Natural killer cell (primary cell): ENCODE results near the gene OPA3. TPM values are rescaled to one million over a fixed set of nuclear protein-coding genes. Genes with fewer than 3 reads are reported as not detected.

Experiments used
- ATAC-seq, 3 donors: fragments of 150-1000 bp in 2 of 3; fragments of 200-7000 bp in 1 of 3; cut with Tn5 transposase; 1 replicate in 1 of 3; 2 replicates in 2 of 3; pipeline ENCODE4 v1.10.0; 2021; ENCODE audit warnings: mild to moderate bottlenecking in 2 of 3, moderate library complexity in 2 of 3
- DNase-seq, 2 donors: peaks; one replicate each; pipeline versions ENCODE4 v3.0.0 to v3.0.0-alpha.2; 2013 to 2021; ENCODE audit warnings: mixed read lengths in 1 of 2
- H3K27ac ChIP-seq: one replicate; pipeline ENCODE4 v1.5.1; 2013; ENCODE audit warnings: mild to moderate bottlenecking, low read length
- H3K27me3 ChIP-seq: one replicate; pipeline ENCODE4 v1.6.1; 2013; ENCODE audit warnings: low read length; ENCODE audit not compliant: control insufficient read depth, insufficient read depth
- H3K36me3 ChIP-seq: one replicate; pipeline ENCODE4 v1.6.1; 2013; ENCODE audit warnings: low read length; ENCODE audit not compliant: control insufficient read depth, insufficient read depth
- H3K4me1 ChIP-seq: one replicate; pipeline ENCODE4 v1.6.1; 2013; ENCODE audit warnings: low read length; ENCODE audit not compliant: control insufficient read depth, insufficient read depth
- H3K4me3 ChIP-seq: one replicate; pipeline ENCODE4 v1.5.1; 2013; ENCODE audit warnings: low read length
- H3K9me3 ChIP-seq: one replicate; pipeline ENCODE4 v1.6.1; 2013; ENCODE audit warnings: low read length; ENCODE audit not compliant: control insufficient read depth, insufficient read depth
- H3K27ac Mint-ChIP-seq, 2 donors: one replicate each; pipeline ENCODE4 v1.8.0; 2022; ENCODE audit warnings: mild to moderate bottlenecking in 2 of 2, mixed read lengths in 2 of 2, moderate library complexity in 1 of 2
- H3K27me3 Mint-ChIP-seq, 2 donors: one replicate each; pipeline ENCODE4 v1.8.0; 2022; ENCODE audit warnings: low read depth in 2 of 2, mixed read lengths in 2 of 2
- H3K36me3 Mint-ChIP-seq: one replicate; pipeline ENCODE4 v1.8.0; 2022; ENCODE audit warnings: mixed read lengths
- H3K4me1 Mint-ChIP-seq, 2 donors: one replicate each; pipeline ENCODE4 v1.8.0; 2022; ENCODE audit warnings: mixed read lengths in 2 of 2
- H3K4me3 Mint-ChIP-seq: one replicate; pipeline ENCODE4 v1.8.0; 2022; ENCODE audit warnings: mild to moderate bottlenecking, moderate library complexity, mixed read lengths
- H3K9me3 Mint-ChIP-seq, 2 donors: one replicate each; pipeline ENCODE4 v1.8.0; 2022; ENCODE audit warnings: mixed read lengths in 2 of 2
- CTCF ChIP-seq: fragments of 200-600 bp; IDR thresholded peaks from one replicate; pipeline ENCODE4 v1.8.0; 2022; ENCODE audit warnings: antibody characterized with exemption
- WGBS: methylation state at CpG from one replicate; pipeline ENCODE4 v1.1.7; 2013; ENCODE audit warnings: missing lambda C conversion rate; ENCODE audit not compliant: insufficient coverage; 5-methylcytosine and 5-hydroxymethylcytosine counted together
- intact Hi-C: fragments of 100-400 bp; cut with micrococcal nuclease; formaldehyde crosslinking; loops from one replicate; pipeline ENCODE4 v1.14.2; 2022
- total RNA-seq, 4 donors: library from RNA; stranded (reverse); fragments of 120-200 nt in 1 of 4; gene quantifications; one replicate each; pipeline versions ENCODE4 v1.2.3 to v1.2.4, GENCODE V29; 2013 to 2022

The OPA3 gene
- total RNA-seq, 3 donors from 2014 or later (not counting 1 experiment from before 2014, with no cell fraction given) = 8.2 to 10.4 (median 9.0) TPM

- peak overlapping the region; percentile 90 for H3K4me3 Mint-ChIP-seq
- WGBS = 33% methylated on average over 16 of the region's 16 CpGs
- DNase-seq (no peak), ATAC-seq (no peak)
- no peaks in the 10 kb centered on the region for H3K36me3 Mint-ChIP-seq
- intact Hi-C loops = loop anchor here (1.0 to 5.0 kb wide), 2 partner anchors 9 to 320 kb away; partner anchors contain the start of genes BLOC1S3 and TRAPPC6A
- no peak for TF ChIP-seq CTCF
- no peaks in the 10 kb centered on the region for H3K9me3 Mint-ChIP-seq
- Histone ChIP-seq H3K36me3 (no peaks in the 10 kb centered on the region), H3K9me3 (peaks cover 4% of the 10 kb centered on the region), H3K27ac (no peak overlapping the region), H3K4me1 (peaks cover 52% of the 10 kb centered on the region), H3K4me3 (no peak overlapping the region), H3K27me3 (peaks cover 22% of the 10 kb centered on the region)
- H3K27ac Mint-ChIP-seq = peak overlapping the region in 1 of 2 donors; percentile 72
- H3K4me1 Mint-ChIP-seq = peaks cover 34 to 54% of the 10 kb centered on the region in 2 donors
- peaks cover 10 to 27% of the 10 kb centered on the region in 2 donors for H3K27me3 Mint-ChIP-seq
Observed at GRCh38 chr19:45497791-45498190, 86.8 kb downstream of the OPA3 start.

GRCh38 chr19:45496349-45496953 lies 88.2 kb downstream of the OPA3 start:
- Mint-ChIP-seq H3K9me3 (no peaks in the 10 kb centered on the region), H3K4me3 (peak overlapping the region; percentile 75), H3K4me1 (peaks cover 34 to 58% of the 10 kb centered on the region in 2 donors), H3K36me3 (no peaks in the 10 kb centered on the region), H3K27ac (peak overlapping the region in 1 of 2 donors; percentile 83), H3K27me3 (peaks cover 10 to 34% of the 10 kb centered on the region in 2 donors)
- intact Hi-C loops = loop anchor here (5.0 kb wide), 1 partner anchor 319 kb away; the partner anchor contains the start of genes BLOC1S3 and TRAPPC6A
- 2% methylated on average over 54 of the region's 54 CpGs for WGBS
- peak; percentile 32 to 50 (median 32) for ATAC-seq
- Histone ChIP-seq H3K4me3 (peak overlapping the region; percentile 51), H3K9me3 (peaks cover 4% of the 10 kb centered on the region), H3K4me1 (peaks cover 54% of the 10 kb centered on the region), H3K36me3 (no peaks in the 10 kb centered on the region), H3K27ac (no peak overlapping the region), H3K27me3 (peaks cover 24% of the 10 kb centered on the region)
- peak; percentile 53 to 69 for DNase-seq
- no peak for TF ChIP-seq CTCF

- no peak overlapping the region for H3K27ac ChIP-seq
- H3K4me1 Mint-ChIP-seq = peaks cover 34 to 51% of the 10 kb centered on the region in 2 donors
- no peaks in the 10 kb centered on the region for H3K36me3 ChIP-seq
- no peak overlapping the region for H3K4me3 ChIP-seq
- H3K4me1 ChIP-seq = peaks cover 54% of the 10 kb centered on the region
- H3K9me3 ChIP-seq = peaks cover 4% of the 10 kb centered on the region
- H3K36me3 Mint-ChIP-seq = no peaks in the 10 kb centered on the region
- no peaks in the 10 kb centered on the region for H3K9me3 Mint-ChIP-seq
- peak overlapping the region; percentile 75 for H3K4me3 Mint-ChIP-seq
- peaks cover 10 to 34% of the 10 kb centered on the region in 2 donors for H3K27me3 Mint-ChIP-seq
- DNase-seq = no peak
- WGBS = 90% methylated on average over 5 of the region's 5 CpGs
- no peak for TF ChIP-seq CTCF
- ATAC-seq = no peak
- intact Hi-C loops = loop anchor here (5.0 kb wide), 1 partner anchor 318 kb away; the partner anchor contains the start of genes BLOC1S3 and TRAPPC6A
- H3K27ac Mint-ChIP-seq = no peak overlapping the region
- peaks cover 24% of the 10 kb centered on the region for H3K27me3 ChIP-seq
Observed at GRCh38 chr19:45495178-45495577, 89.4 kb downstream of the OPA3 start.
